ENCODE results near the gene SHQ1. TPM values are rescaled to one million over a fixed set of nuclear protein-coding genes. Genes with fewer than 3 reads are reported as not detected.

SHQ1 gene
- total RNA-seq, 1 experiment from 2014 or later = 22.3 TPM

DNA sequence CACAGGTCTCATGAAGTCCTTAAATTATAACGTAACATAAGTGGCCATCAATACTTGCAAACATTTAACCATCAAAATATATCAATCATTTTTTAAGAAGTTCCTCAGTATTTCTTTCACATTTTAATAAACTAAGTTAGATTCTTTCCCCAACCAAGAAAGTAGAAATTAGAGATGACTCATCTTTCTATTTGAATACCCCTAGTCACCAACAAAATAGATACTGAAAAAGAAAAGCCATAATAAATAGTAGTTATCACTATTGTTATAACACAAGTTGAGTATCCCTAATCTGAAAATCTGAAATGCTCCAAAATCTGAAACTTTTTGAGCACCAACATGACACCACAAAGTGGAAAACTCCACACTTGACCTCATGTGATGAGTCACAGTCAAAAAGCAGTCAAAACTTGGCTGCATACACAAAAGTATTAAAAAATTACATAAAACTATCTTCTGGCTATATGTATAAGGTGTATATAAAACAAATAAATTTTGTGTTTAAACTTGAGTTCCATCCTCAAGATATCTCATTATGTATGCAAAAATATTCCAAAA, 3.7 kb downstream of the SHQ1 start:
- Mint-ChIP-seq H3K4me1 (ENCODE audit: low read depth, unreplicated experiment) (peaks cover 22% of the 10 kb centered on the region), H3K4me3 (ENCODE audit: low read depth, unreplicated experiment) (no peak overlapping the region), H3K36me3 (ENCODE audit: insufficient read depth, unreplicated experiment) (peaks cover 26% of the 10 kb centered on the region), H3K9me3 (ENCODE audit: low read depth, unreplicated experiment) (no peaks in the 10 kb centered on the region), H3K27ac (ENCODE audit: unreplicated experiment) (no peak overlapping the region), H3K27me3 (ENCODE audit: unreplicated experiment) (no peaks in the 10 kb centered on the region)
- intact Hi-C loops (cut with micrococcal nuclease; ENCODE audit: unreplicated experiment) = no loop called here
- no TSS peak for BruUV-seq (replicated peaks)
- CTCF ChIA-PET = no interaction called here
- TF ChIP-seq, protein P1, sequence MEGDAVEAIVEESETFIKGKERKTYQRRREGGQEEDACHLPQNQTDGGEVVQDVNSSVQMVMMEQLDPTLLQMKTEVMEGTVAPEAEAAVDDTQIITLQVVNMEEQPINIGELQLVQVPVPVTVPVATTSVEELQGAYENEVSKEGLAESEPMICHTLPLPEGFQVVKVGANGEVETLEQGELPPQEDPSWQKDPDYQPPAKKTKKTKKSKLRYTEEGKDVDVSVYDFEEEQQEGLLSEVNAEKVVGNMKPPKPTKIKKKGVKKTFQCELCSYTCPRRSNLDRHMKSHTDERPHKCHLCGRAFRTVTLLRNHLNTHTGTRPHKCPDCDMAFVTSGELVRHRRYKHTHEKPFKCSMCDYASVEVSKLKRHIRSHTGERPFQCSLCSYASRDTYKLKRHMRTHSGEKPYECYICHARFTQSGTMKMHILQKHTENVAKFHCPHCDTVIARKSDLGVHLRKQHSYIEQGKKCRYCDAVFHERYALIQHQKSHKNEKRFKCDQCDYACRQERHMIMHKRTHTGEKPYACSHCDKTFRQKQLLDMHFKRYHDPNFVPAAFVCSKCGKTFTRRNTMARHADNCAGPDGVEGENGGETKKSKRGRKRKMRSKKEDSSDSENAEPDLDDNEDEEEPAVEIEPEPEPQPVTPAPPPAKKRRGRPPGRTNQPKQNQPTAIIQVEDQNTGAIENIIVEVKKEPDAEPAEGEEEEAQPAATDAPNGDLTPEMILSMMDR (IDR thresholded peaks at IDR 0.05; ENCODE audit: unreplicated experiment) = no peak
- no peak for DNase-seq

DNA sequence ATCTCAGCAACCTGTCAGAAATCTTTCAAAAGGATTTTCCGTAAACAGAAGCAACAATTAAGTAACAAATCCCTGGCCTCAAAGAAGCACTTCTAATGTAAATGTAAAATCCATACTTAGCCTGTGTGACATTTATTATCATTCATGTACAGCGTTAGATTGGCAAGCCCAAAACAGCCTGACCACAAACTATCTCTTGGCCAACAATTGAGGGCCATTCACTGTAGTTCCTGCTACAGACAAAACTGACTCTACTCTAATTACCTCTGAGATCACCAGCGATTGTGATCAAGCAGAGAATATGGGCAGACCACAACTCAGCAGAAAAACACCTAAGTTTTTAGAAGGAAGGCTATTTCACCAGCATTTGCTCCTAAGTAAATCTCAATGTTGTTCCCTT, 9.2 kb downstream of the SHQ1 start:
- no TSS peak for BruUV-seq (replicated peaks)
- intact Hi-C loops (cut with micrococcal nuclease; ENCODE audit: unreplicated experiment) = no loop called here
- H3K9me3 Mint-ChIP-seq (ENCODE audit: low read depth, unreplicated experiment) = no peaks in the 10 kb centered on the region
- CTCF ChIA-PET = interaction anchor here (0.6 kb wide), 2 partner anchors 49 to 1542 kb away, joined by 3 read pairs; partner anchors contain the start of gene GXYLT2
- no peak overlapping the region for H3K4me3 Mint-ChIP-seq (ENCODE audit: low read depth, unreplicated experiment)
- TF ChIP-seq, protein P1 (IDR thresholded peaks at IDR 0.05; ENCODE audit: unreplicated experiment) = no peak
- no peaks in the 10 kb centered on the region for H3K4me1 Mint-ChIP-seq (ENCODE audit: low read depth, unreplicated experiment)
- H3K27ac Mint-ChIP-seq (ENCODE audit: unreplicated experiment) = no peak overlapping the region
- peaks cover 5% of the 10 kb centered on the region for H3K36me3 Mint-ChIP-seq (ENCODE audit: insufficient read depth, unreplicated experiment)
- no peak for DNase-seq
- H3K27me3 Mint-ChIP-seq (ENCODE audit: unreplicated experiment) = no peaks in the 10 kb centered on the region

GRCh38 chr3:72836923-72837322, 11.3 kb downstream of the SHQ1 start:
- CTCF ChIA-PET = no interaction called here
- TF ChIP-seq, protein P1 (IDR thresholded peaks at IDR 0.05; ENCODE audit: unreplicated experiment) = no peak
- intact Hi-C loops (cut with micrococcal nuclease; ENCODE audit: unreplicated experiment) = no loop called here
- Mint-ChIP-seq H3K27me3 (ENCODE audit: unreplicated experiment) (no peaks in the 10 kb centered on the region), H3K4me1 (ENCODE audit: low read depth, unreplicated experiment) (no peaks in the 10 kb centered on the region), H3K4me3 (ENCODE audit: low read depth, unreplicated experiment) (no peak overlapping the region), H3K27ac (ENCODE audit: unreplicated experiment) (no peak overlapping the region), H3K9me3 (ENCODE audit: low read depth, unreplicated experiment) (no peaks in the 10 kb centered on the region), H3K36me3 (ENCODE audit: insufficient read depth, unreplicated experiment) (peaks cover 5% of the 10 kb centered on the region)
- BruUV-seq (replicated peaks) = no TSS peak
- DNase-seq = no peak

- Mint-ChIP-seq H3K4me3 (ENCODE audit: low read depth, unreplicated experiment) (no peak overlapping the region), H3K27ac (ENCODE audit: unreplicated experiment) (no peak overlapping the region), H3K9me3 (ENCODE audit: low read depth, unreplicated experiment) (no peaks in the 10 kb centered on the region), H3K4me1 (ENCODE audit: low read depth, unreplicated experiment) (no peaks in the 10 kb centered on the region), H3K27me3 (ENCODE audit: unreplicated experiment) (no peaks in the 10 kb centered on the region), H3K36me3 (ENCODE audit: insufficient read depth, unreplicated experiment) (peaks cover 5% of the 10 kb centered on the region)
- intact Hi-C loops (cut with micrococcal nuclease; ENCODE audit: unreplicated experiment) = no loop called here
- CTCF ChIA-PET = no interaction called here
- BruUV-seq (replicated peaks) = no TSS peak
- DNase-seq = no peak
- TF ChIP-seq, protein P1 (IDR thresholded peaks at IDR 0.05; ENCODE audit: unreplicated experiment) = no peak
Measured at GRCh38 chr3:72836416-72836815, 11.8 kb downstream of the SHQ1 start.

Data from Calu3 (cell line).